Left kidney (tissue), 2 donors: ENCODE results near the gene TMEM250. TPM values are rescaled to one million over a fixed set of nuclear protein-coding genes. Genes with fewer than 3 reads are reported as not detected.

ENCODE experiments used
- DNase-seq: peaks from one replicate; pipeline ENCODE4 v3.0.0-alpha.2; 2013
- polyA plus RNA-seq: library from polyadenylated mRNA; unstranded; fragments of 120-200 nt; gene quantifications from one replicate; pipeline ENCODE4 v1.2.1, GENCODE V29; 2013; ENCODE audit not compliant: insufficient read length

The TMEM250 gene
- polyA plus RNA-seq, 1 donor, result 14.0 TPM

- DNase-seq, result no peak
These were observed 23.3 kb downstream of the TMEM250 start, which contains the start of gene NACC2 for GRCh38 chr9:136095070-136096058. NACC2 (minus strand) TSS chr9:136095289; CDS start chr9:136050521, 44,768 bp downstream.

- DNase-seq, result no peak
These were observed 24.4 kb downstream of the TMEM250 start for GRCh38 chr9:136093995-136094881.

- DNase-seq, result no peak
These were observed 25.2 kb downstream of the TMEM250 start for GRCh38 chr9:136093346-136093986.

DNA sequence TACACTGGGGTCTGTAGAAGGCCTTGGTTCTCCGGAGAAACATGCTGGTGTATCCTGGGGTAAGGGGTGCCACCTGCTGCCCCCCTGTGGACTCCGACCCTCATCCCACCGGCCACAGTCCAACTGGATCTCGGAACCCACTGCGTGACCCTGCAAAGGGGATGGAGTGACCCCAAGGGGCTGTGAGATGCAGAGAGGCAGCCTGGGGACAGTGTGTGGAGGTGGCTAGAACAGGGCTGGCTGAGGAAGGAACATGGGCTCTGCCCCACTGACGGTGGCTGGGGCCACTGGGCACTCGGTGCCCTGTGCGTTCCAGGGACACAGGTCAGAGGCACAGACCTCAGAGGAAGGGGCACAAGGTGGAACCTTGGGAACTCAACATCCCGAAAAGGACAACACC, 25.9 kb downstream of the TMEM250 start:
- no peak for DNase-seq

DNA sequence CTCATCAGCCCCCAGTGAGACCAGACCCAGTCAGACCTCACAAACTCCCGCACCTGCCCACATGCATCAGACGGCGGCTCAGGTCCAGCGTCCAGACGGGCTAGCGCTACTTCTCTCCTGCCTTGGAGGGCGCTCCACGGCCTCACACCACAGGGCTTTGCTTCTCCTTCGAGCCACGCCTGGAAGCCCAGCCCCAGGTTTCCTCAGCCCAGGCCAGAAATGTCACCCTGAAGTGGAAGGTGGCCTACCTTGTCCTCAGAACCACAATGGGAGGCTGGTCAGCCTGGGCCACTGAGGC, 26.4 kb downstream of the TMEM250 start:
- no peak for DNase-seq

- DNase-seq, result no peak
These were observed 26.9 kb downstream of the TMEM250 start for GRCh38 chr9:136091582-136092352.

GRCh38 chr9:136090768-136091581, 27.7 kb downstream of the TMEM250 start:
- no peak for DNase-seq

DNA sequence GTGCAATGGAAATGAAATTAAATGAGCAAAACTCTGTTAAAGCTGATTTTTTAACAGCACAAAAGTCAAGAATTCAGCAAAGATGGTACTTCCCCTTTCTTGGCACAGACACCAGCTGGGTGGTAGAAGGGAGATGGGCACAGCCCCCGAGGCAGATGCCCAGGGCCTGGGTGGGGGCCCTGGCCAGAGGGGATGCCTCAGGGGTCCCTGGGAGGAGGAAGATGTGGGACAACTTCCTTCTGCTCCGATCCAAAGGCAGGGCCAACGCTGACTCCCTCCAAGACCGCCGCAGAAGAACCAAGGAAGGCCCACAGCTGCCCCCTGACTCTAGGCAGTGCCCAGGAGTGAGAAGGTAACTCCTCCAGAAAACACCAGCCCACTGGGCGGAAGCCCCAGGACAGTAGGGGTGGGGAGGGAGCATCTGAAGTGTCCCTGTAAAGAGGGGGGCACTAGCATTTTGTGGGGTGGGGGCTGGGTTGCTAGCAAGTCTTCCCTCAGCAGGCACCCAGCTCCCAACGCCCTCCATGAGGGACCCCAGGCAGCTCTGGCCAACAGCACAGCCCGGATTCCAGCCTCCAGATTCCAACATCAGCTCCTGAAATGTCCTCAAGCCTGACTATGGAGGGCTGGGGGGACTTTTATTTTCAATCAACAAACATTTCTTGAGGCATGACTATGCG, 28.5 kb downstream of the TMEM250 start:
- no peak for DNase-seq

- DNase-seq, result no peak
These were observed 29.0 kb downstream of the TMEM250 start for GRCh38 chr9:136089697-136090045.

DNA sequence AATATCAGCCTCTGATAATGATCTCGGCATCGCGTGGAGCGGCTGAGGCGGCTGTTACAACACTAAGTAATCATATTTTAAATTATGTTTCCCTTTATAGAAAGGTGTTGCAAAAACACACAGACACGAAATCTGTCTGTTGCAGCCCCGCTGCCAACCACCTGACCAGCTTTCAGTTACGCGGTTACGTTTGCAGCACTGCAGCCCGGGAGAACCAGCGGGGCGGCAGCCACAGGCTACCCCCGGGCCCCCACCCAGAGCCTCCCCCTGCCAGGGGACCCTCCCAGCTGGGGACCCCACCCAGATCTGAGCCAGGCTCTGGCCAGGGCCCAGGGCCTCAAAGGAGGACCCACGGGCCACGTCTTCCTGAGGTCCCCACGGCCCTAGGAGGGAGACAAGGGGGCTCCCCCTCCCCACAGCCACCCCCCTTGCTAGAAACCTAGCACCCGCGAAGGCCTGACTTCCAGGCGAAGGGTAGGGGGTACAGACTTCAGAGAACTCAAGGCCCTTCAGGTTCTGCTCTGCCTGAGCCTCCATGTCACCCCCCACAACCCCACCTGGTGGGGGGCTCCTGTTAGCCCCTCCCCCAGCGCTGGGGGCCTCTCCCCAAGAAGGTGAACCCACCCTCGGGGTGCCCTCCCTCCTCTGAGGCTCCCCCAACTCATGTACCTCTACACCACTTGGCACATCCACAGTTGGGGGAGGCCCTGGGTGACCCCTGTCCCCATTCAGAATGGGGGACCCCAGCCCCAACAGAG, 29.6 kb downstream of the TMEM250 start:
- no peak for DNase-seq

GRCh38 chr9:136088481-136088938, 30.2 kb downstream of the TMEM250 start:
- no peak for DNase-seq

- no peak for DNase-seq
These were observed 30.8 kb downstream of the TMEM250 start for GRCh38 chr9:136087741-136088480.

DNA sequence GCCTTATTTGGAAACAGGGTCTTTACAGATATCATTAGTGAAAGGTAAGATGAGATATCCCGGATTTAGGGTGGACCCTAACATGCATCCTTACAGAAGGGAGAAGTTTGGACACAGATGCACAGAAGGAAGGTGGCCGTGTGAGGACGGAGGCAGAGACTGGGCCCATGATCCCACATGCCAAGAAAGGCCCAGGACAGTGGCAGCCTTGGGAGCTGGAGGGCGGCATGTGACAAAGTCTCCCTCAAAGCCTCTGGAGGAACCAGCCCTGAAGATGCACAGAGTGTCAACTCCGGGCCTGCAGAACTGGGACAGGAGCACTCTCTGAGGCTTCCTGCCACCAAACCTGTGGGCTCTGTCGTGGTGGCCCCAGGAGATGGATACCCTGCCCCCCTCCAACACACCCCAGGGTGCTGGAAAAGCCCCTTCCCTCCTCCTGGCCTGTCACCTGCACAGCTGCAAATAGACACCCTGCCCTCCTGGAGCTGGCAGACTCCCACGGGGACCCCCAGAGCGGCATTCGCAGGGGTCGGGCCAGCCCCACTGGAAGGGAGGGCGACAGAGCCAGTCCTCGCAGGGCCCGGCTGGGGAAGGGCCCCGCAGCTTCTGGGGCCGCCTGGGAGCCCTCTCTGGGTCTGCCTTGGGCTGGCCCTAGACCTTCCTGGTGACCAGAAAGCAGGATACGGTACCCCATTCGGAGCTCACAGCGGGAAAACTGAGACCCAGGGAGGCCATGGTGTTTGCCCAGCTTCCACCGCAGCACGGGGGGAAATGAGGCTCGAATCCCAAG, 31.5 kb downstream of the TMEM250 start:
- DNase-seq, result no peak

GRCh38 chr9:136086213-136086881, 32.3 kb downstream of the TMEM250 start:
- DNase-seq, result no peak

DNA sequence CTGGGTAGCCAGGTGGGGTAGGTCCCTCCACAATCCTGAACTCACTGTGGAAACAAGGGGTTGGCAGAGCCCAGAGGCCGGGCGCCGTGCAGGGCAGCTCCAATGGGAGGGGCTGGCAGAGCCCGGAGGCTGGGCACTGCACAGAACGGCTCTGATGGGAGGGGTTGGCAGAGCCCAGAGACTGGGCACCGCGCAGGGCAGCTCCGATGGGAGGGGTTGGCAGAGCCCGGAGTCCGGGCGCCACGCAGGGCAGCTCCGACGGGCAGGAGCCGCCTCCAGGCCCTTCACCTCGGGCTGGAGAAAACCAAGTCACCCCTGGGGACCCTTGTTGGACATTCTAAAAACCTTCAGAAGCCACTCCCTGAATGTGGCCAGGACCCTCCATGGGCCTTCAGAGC, 32.9 kb downstream of the TMEM250 start:
- no peak for DNase-seq

- no peak for DNase-seq
These were observed 34.4 kb downstream of the TMEM250 start for GRCh38 chr9:136084063-136084944.
